Activated CD8-positive, alpha-beta memory T cell treated with anti-CD3 and anti-CD28 coated beads, Interleukin-2, amount 50 U/mL, for 24 hours (primary cell): ENCODE results near the gene TIAM1.

Experiments
- DNase-seq: peaks from one replicate; pipeline ENCODE4 v3.0.0-alpha.2; 2020; ENCODE audit errors: extremely low read depth

The TIAM1 gene

DNA sequence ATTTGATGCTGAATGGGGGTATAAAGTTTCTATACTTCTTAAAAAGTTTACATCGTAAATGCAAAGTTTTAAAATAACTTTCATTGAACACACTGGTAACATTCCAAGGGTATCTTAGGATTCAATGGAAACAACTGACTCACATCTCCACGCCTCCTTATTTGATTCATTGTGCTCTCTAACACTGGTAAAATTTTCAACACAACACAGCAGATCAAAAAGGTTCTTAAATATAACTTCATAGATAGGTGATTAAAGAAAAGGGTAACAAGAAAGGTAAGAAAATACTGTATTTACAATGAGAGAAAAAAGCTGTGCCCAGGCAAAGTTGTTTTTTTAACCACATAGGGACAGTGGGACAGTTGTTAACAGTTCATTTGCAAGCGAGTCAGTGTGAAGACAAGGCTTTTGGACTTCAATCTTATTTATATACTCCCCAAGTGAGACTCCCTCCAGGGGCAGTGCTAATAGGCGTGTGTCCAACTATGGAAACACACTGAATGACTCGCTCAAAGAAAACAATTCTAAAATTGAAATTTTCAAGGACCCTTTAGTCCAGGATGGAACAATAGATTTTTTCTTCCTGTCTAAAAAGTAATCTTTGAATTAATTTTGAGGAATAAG lies 140.5 kb downstream of the TIAM1 start:
- no peak for DNase-seq

- DNase-seq = no peak
Observed at GRCh38 chr21:31201548-31201947, 142.5 kb downstream of the TIAM1 start.

DNA sequence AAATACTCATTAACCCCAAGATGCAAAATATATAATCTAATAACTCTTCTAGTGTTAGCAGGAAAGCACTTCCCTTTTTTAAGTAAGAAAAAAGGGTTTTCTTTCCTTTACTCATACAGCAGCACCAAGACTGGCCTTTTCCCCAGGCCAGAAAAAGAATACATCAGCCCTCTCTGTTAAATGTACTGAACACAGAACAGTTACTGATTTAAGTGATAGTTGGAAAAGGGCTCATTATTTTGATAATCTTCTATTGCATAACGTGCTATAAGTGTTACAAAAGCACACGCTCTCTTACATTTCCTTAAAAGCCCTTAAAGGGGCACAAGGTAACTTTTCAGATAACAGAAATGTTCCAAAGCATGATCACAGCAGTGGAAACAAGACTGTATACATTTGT lies 142.9 kb downstream of the TIAM1 start:
- DNase-seq = no peak

DNA sequence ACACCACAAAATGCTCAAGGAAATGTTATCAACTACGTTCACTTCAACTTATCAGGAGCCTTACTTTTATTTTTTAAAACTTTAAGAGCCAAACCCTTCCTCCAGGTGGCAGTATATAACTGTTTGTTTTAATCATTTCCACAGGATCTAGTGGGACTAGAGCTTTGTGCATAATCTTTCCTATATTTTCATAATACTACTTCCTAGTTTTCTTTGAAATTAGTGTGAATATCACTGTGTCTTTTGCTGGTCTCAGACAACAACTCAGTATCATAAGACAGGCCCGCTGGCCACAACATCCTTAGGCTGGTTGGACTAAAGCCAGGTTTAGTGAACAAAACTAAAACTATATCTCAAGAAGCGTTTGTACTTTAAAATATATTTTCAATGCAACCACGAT lies 145.5 kb downstream of the TIAM1 start:
- no peak for DNase-seq

DNA sequence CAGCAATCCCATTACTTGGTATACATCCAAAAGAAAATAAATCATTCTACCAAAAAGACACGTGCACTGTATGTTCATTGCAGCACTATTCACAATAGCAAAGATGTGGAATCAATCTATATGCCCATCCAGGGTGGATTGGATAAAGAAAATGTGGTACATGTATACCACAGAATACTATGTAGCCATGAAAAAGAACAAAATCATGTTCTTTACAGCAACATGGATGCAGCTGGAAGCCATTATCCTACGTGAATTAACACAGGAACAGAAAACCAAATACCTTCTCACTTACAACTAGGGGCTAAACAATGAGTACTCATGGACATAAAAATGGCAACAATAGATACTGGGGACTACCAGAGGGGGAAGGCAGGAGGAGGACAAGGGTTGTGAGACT lies 147.3 kb downstream of the TIAM1 start:
- DNase-seq = no peak

- no peak for DNase-seq
Observed at GRCh38 chr21:31195334-31196015, 148.6 kb downstream of the TIAM1 start.

- no peak for DNase-seq
Observed at GRCh38 chr21:31194510-31195293, 149.4 kb downstream of the TIAM1 start.

- no peak for DNase-seq
Observed at GRCh38 chr21:31193761-31194160, 150.3 kb downstream of the TIAM1 start.

DNA sequence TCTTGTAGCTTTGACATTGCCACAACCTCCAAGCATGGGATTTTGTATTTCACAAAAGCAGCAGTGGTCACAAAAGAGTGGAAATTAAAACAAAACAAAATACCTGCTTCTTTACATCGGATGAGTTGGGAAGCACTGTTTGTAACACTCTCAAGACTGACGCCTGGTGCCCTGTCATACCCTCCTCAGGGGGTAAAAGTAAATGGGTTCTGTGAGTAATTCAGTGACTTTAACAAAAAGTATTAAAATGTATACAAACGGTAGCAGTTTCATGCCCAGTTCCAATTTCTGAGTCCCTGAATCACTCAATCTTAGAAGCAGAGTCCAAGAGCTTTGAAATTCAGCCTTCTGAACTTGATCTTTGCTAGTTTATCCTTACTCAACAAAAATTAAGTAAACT lies 152.5 kb downstream of the TIAM1 start:
- DNase-seq = no peak

GRCh38 chr21:31190516-31190915 lies 153.5 kb downstream of the TIAM1 start:
- no peak for DNase-seq

- DNase-seq = no peak
Observed at GRCh38 chr21:31187499-31187898, 156.6 kb downstream of the TIAM1 start.

- DNase-seq = no peak
Observed at GRCh38 chr21:31186916-31187315, 157.1 kb downstream of the TIAM1 start.

DNA sequence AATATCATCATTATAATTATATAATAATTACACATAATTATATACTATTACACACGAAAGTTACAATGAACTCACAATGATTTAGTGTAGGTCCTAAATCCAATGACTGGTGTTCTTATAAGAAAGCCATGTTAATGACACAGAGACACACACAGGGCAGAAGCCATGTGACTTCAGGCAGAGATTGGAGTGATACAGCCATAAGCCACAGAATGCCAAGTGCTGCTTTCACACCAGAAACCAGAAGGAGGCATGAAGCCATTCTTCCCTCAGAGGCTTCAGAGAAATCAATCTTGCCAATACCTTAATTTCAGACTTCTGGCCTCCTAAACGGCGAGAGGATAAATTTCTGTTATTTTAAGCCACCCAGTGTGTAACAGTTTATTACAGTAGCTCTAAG lies 158.4 kb downstream of the TIAM1 start:
- DNase-seq = no peak

GRCh38 chr21:31184876-31185275 lies 159.2 kb downstream of the TIAM1 start:
- no peak for DNase-seq

DNA sequence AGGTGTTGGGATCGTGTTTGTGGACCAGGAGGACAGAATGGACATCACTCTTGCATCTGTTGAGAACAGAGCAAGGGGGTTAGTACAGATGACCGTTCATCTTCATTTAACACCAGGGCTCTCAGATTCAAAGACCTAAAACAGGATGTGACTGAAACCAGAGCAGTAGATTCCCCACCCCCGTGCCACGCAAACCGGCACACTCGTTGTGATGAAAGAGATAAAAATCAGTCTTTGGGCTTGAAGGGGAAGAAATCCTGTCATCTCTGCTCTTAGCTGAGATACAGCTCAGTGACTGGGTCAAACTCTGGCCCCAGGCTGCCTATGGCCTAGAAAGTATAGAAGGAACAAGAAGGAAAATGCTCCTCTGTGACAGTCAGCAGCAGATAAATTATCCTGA lies 159.6 kb downstream of the TIAM1 start:
- DNase-seq = peak; percentile 47

DNA sequence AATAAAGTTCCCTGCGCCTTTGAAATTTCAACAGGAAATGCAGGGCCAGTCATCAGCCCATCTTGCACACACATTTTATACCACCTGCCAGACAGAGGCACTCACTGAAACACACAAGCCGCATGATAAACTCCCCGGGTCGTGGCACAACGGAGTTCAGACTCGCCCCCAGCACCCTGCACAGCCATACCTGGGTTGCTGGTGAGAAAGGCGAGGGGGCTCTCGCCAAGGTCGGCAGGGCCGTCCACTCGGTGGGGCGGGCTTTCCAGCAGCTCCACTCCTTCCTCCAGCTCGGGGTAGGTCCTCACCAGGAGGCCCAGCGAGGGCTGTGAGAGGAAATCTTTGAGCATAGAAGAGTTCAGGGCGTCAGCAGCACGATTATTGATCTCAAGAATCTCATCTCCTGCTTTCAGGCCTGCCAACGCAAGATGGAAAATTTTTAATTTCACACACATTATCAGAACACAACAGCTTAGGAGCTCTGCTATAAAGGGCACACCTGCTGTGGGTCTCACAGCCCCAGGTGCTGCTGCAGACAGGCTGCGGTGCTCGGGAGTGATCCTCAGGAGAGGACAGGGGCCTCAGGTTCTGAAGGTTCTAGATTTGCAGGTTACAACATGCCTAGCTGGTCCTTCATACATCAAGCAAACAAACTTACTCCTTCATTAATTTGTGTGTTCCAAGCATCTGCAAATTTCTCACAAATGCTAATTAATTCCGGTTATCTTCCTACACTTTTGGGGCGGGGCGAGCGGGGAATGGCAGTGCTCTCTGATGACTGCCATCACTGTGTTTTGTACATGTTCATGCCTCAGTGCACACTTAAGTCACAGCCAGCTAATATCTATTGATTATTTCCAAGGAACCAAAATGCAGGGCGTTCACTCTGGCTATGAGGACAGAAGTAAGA lies 161.6 kb downstream of the TIAM1 start:
- no peak for DNase-seq

DNA sequence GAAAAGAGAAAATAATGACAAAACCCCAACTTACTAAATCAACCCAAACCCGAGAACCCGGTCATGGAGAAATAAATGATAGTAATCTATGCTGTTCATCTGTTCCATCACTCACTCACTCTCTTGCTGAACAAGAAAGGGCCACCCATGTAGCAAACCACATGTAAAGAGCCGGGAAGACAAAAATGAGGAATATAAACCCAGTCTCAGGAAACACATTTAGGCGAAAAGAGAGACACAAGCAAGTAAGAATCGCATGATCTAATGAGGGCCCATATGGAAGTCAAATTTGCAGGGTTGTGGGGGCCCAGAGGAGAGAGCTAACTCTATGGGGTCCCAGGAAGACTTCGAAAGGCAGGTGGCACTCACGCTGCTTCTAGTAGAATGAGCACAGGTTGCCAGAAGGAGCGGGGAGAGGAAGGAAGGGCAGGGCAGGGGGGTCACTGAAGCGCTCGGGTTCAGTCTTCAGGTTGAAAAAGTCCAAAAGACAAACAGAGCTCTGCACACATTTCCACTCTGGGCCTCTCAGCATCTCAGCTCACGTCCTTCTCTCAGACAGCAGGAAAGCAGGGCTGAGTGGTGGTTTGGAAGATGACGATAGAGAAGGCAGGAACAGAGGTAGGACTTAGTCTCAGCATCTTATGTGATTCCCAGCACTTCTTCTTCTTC lies 162.8 kb downstream of the TIAM1 start:
- DNase-seq = no peak

DNA sequence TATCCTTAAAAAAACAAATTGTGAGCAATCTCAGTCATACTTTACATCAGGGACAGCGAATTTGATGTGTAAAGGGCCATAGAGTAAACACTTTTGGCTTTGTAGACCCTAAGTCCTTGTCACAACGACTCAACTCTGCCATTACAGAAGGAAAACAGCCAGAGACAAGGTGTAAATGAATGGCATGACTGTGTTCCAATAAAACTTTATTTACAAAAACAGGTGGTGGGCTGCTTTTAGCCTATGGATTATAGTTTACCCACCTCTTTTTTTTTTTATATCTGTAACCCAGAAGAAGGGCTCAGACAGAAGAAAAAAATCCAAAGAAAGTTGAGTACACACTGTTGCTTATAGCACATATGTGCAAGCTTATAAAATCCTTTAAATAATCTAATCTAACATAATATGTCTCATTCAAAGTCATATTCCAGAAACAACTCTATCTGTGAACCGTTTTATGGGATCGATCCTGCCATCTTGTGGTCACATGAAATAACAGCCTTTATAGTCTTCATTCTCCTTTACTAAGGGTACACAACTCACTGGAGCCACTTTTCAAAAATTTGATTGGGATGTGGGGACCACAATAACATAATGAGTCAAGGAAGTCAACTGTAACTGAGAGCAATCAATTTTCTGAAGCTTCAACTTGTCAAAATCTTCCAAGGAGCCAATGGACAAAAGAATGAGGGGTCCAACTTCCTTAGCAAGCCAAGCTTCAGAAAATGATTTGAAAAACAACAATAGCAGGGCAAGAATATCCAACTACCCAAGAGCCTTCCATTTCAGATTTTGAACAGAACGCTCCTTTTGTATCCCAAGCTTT lies 163.6 kb downstream of the TIAM1 start:
- no peak for DNase-seq

GRCh38 chr21:31176725-31177124 lies 167.3 kb downstream of the TIAM1 start:
- no peak for DNase-seq

- DNase-seq = no peak
Observed at GRCh38 chr21:31176080-31176551, 167.9 kb downstream of the TIAM1 start.
